ENCODE results near the gene CLCN7. TPM values are rescaled to one million over a fixed set of nuclear protein-coding genes. Genes with fewer than 3 reads are reported as not detected.
A peak's percentile ranks its signal among the peaks of the same experiment; 100 is the strongest.

The CLCN7 gene
- total and polyA plus RNA-seq, 2 experiments from 2014 or later: 17.4 to 53.8 TPM

DNA sequence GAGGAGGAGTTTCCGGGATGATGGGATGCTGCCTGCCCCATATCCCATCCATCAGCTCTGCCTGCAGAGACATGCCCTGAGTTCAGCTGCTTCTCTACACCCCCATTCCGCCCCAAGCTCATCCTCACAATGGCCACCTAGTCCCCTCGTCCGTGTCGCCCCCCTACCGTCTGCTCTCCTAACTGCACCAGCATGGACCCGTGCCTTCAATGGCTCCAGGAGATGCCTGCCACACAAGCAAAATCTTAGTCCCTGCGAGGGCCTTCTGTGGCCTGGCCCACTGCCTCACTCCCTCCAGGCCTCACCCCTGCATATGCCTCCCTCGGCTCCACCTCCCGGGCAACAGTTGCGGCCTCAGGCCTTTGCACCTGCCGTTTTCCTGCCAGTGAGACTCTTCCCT, 16.5 kb upstream of the CLCN7 start:
- Histone ChIP-seq H3K4me1 (ENCODE audit: insufficient read depth) (0 out of 2 replicates have a peak, but pooled peaks cover 4% of the 10 kb centered on the region), H4K20me1 (replicated peaks; ENCODE audit: insufficient read depth) (no peaks in the 10 kb centered on the region), H3K4me2 (no peak overlapping the region), H3K9me2 (ENCODE audit: insufficient read depth) (no peaks in the 10 kb centered on the region), H3K27ac (ENCODE audit: low read depth) (no peak overlapping the region), H3K4me3 (no peak overlapping the region), H3K79me2 (replicated peaks; ENCODE audit: insufficient read depth) (peaks cover 3% of the 10 kb centered on the region; the same call in 1 of the 2 replicates), H2AFZ (no peak overlapping the region), H3K36me3 (ENCODE audit: insufficient read depth) (no peaks in the 10 kb centered on the region), H3K27me3 (ENCODE audit: insufficient read depth) (no peaks in the 10 kb centered on the region), H3F3A (replicated peaks; ENCODE audit: low read depth) (0 out of 2 replicates have a peak, but pooled peaks cover 6% of the 10 kb centered on the region)
- Mint-ChIP-seq H3K27me3 (ENCODE audit: insufficient read depth, low read depth, poor library complexity) (peaks cover 16% of the 10 kb centered on the region), H3K27ac (no peak overlapping the region), H3K36me3 (ENCODE audit: low read depth) (peaks cover 11% of the 10 kb centered on the region; the same call in 2 of the 3 replicates), H3K9me3 (no peaks in the 10 kb centered on the region), H3K4me1 (peaks cover 6% of the 10 kb centered on the region; the same call in 2 of the 3 replicates), H3K4me3 (no peak overlapping the region)
- TF ChIP-seq EZH2 (IDR thresholded peaks at IDR 0.05; ENCODE audit: low read depth, unreplicated experiment): no peak
- peak in 1 of 2 experiments; percentile 20; a peak in 1 of 4 replicates for TF ChIP-seq CTCF (conservative IDR thresholded peaks at IDR 0.05; ENCODE audit: low read depth in 2 of 2)
- no peak for TF ChIP-seq STAT1 (IDR thresholded peaks at IDR 0.05; ENCODE audit: unreplicated experiment)
- ATAC-seq: no peak
- peak; percentile 46 for DNase-seq (ENCODE audit: low spot score)

GRCh38 chr16:1489077-1489476, 14.2 kb upstream of the CLCN7 start:
- H3K4me1 ChIP-seq (ENCODE audit: insufficient read depth): 0 out of 2 replicates have a peak, but pooled peaks cover 4% of the 10 kb centered on the region
- no peaks in the 10 kb centered on the region for H3K27me3 ChIP-seq (ENCODE audit: insufficient read depth)
- ATAC-seq: no peak
- no peak overlapping the region for H3K4me2 ChIP-seq
- Mint-ChIP-seq H3K4me3 (no peak overlapping the region), H3K4me1 (peaks cover 6% of the 10 kb centered on the region; the same call in 2 of the 3 replicates), H3K27ac (no peak overlapping the region), H3K9me3 (peaks cover 2% of the 10 kb centered on the region; the same call in 1 of the 3 replicates), H3K36me3 (ENCODE audit: low read depth) (0 out of 3 replicates have a peak, but pooled peaks cover under 1% of the 10 kb centered on the region), H3K27me3 (ENCODE audit: insufficient read depth, low read depth, poor library complexity) (peaks cover 22% of the 10 kb centered on the region)
- H3F3A ChIP-seq (replicated peaks; ENCODE audit: low read depth): 0 out of 2 replicates have a peak, but pooled peaks cover 6% of the 10 kb centered on the region
- H3K79me2 ChIP-seq (replicated peaks; ENCODE audit: insufficient read depth): peaks cover 3% of the 10 kb centered on the region; the same call in 1 of the 2 replicates
- no peak for DNase-seq (ENCODE audit: low spot score)
- no peaks in the 10 kb centered on the region for H3K9me2 ChIP-seq (ENCODE audit: insufficient read depth)
- H2AFZ ChIP-seq: no peak overlapping the region
- H3K36me3 ChIP-seq (ENCODE audit: insufficient read depth): no peaks in the 10 kb centered on the region
- H4K20me1 ChIP-seq (replicated peaks; ENCODE audit: insufficient read depth): no peaks in the 10 kb centered on the region
- H3K4me3 ChIP-seq: no peak overlapping the region
- no peak overlapping the region for H3K27ac ChIP-seq (ENCODE audit: low read depth)
- TF ChIP-seq NANOG (IDR thresholded peaks at IDR 0.05; ENCODE audit: borderline replicate concordance): no peak
- no peak for TF ChIP-seq POLR2AphosphoS5 (IDR thresholded peaks at IDR 0.05; ENCODE audit: low read depth)
- TF ChIP-seq, protein P1, sequence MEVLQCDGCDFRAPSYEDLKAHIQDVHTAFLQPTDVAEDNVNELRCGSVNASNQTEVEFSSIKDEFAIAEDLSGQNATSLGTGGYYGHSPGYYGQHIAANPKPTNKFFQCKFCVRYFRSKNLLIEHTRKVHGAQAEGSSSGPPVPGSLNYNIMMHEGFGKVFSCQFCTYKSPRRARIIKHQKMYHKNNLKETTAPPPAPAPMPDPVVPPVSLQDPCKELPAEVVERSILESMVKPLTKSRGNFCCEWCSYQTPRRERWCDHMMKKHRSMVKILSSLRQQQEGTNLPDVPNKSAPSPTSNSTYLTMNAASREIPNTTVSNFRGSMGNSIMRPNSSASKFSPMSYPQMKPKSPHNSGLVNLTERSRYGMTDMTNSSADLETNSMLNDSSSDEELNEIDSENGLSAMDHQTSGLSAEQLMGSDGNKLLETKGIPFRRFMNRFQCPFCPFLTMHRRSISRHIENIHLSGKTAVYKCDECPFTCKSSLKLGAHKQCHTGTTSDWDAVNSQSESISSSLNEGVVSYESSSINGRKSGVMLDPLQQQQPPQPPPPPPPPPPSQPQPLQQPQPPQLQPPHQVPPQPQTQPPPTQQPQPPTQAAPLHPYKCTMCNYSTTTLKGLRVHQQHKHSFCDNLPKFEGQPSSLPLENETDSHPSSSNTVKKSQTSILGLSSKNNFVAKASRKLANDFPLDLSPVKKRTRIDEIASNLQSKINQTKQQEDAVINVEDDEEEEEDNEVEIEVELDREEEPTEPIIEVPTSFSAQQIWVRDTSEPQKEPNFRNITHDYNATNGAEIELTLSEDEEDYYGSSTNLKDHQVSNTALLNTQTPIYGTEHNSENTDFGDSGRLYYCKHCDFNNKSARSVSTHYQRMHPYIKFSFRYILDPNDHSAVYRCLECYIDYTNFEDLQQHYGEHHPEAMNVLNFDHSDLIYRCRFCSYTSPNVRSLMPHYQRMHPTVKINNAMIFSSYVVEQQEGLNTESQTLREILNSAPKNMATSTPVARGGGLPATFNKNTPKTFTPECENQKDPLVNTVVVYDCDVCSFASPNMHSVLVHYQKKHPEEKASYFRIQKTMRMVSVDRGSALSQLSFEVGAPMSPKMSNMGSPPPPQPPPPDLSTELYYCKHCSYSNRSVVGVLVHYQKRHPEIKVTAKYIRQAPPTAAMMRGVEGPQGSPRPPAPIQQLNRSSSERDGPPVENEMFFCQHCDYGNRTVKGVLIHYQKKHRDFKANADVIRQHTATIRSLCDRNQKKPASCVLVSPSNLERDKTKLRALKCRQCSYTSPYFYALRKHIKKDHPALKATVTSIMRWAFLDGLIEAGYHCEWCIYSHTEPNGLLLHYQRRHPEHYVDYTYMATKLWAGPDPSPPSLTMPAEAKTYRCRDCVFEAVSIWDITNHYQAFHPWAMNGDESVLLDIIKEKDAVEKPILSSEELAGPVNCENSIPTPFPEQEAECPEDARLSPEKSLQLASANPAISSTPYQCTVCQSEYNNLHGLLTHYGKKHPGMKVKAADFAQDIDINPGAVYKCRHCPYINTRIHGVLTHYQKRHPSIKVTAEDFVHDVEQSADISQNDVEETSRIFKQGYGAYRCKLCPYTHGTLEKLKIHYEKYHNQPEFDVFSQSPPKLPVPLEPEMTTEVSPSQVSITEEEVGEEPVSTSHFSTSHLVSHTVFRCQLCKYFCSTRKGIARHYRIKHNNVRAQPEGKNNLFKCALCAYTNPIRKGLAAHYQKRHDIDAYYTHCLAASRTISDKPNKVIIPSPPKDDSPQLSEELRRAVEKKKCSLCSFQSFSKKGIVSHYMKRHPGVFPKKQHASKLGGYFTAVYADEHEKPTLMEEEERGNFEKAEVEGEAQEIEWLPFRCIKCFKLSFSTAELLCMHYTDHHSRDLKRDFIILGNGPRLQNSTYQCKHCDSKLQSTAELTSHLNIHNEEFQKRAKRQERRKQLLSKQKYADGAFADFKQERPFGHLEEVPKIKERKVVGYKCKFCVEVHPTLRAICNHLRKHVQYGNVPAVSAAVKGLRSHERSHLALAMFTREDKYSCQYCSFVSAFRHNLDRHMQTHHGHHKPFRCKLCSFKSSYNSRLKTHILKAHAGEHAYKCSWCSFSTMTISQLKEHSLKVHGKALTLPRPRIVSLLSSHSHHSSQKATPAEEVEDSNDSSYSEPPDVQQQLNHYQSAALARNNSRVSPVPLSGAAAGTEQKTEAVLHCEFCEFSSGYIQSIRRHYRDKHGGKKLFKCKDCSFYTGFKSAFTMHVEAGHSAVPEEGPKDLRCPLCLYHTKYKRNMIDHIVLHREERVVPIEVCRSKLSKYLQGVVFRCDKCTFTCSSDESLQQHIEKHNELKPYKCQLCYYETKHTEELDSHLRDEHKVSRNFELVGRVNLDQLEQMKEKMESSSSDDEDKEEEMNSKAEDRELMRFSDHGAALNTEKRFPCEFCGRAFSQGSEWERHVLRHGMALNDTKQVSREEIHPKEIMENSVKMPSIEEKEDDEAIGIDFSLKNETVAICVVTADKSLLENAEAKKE (CRISPR knock-in tag; IDR thresholded peaks at IDR 0.05): no peak
- TF ChIP-seq JUNB (IDR thresholded peaks at IDR 0.05; ENCODE audit: unreplicated experiment): no peak
- no peak for TF ChIP-seq STAT1 (IDR thresholded peaks at IDR 0.05; ENCODE audit: unreplicated experiment)
- TF ChIP-seq ZNF114 (CRISPR knock-in tag; IDR thresholded peaks at IDR 0.05): no peak
- no peak for TF ChIP-seq CTCF (conservative IDR thresholded peaks at IDR 0.05; ENCODE audit: low read depth in 2 of 2)

Measured in GM23338 (cell line).